GM18907 (cell line): ENCODE measurements around the gene MYL4.
"Not testable (repeated sequence)": the region's sequence is repeated elsewhere in the genome, so short reads cannot be mapped to it uniquely, and the experiment has no call there.

Experiments
- ATAC-seq: cut with Tn5 transposase; IDR thresholded peaks from one replicate; pipeline ENCODE4 v1.9.1; 2021; ENCODE audit warnings: mild to moderate bottlenecking, moderate library complexity; ENCODE audit not compliant: unreplicated experiment

The MYL4 gene

DNA sequence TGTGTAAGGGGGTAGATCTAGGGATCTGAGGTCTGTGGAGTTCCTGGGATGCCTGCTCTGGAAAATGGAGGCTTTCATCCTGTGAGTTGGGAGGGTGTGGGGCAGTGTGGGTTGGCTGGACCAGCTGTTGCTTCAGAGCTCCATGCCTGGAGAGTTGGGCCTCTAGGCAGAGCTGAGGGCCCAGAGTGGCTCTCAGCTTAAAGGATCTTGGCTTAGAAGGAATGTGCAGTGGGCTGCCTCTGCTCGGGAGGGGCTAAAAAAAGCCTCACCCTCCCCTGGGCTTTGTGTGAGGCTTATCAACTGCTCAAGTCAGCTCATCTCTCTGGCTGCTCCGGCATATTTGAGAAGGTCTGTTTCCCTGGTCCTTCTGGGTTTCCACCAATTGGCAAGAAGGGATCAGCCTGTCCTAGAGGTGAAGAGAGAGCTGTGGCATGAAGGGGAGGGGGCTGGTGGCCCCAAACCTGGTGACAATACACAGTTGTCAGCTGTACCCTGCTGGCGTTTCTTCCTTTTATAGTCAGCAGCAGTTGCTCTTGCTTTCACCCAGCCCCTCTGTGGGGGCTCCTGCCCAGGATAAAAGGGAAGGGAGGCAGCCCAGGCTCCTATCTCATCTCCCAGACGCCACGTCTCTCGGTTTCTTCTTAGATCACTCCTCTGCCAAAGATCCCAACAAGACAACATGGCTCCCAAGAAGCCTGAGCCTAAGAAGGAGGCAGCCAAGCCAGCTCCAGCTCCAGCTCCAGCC lies at the start of gene MYL4:
TSS of gene MYL4 (plus strand) at position 605 of the 745 bp plus-strand sequence. CDS start at position 680, 75 bp downstream.
- no peak for ATAC-seq

DNA sequence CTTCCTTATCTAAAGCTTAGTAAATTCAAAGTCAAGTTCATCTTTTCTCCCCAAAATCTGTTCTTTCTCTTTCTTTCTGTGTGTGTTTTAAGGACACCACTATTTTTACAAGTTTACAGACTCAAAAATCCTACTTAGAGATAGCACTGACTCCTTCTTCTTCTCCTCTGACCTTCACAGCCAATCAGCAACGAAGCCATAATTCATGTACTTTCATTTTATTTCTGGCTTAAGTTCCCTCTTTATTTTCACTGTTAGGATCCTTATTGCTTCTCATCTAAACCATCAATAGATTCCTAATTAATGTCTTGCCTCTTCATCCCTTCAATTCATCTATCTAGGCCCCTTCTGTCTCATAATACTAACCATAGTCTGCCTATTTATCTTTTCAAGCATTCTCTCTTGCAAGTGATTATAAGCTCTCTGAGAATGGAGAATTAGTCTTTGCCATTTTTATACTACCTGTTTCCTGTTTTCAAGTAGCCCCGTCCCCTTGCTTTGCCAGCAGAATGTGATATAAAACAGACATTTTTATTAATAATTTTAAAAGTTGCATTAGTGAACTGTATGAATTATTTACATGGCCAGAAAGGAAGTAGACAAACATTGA lies 47.0 kb upstream of the MYL4 start:
- ATAC-seq, result no peak

DNA sequence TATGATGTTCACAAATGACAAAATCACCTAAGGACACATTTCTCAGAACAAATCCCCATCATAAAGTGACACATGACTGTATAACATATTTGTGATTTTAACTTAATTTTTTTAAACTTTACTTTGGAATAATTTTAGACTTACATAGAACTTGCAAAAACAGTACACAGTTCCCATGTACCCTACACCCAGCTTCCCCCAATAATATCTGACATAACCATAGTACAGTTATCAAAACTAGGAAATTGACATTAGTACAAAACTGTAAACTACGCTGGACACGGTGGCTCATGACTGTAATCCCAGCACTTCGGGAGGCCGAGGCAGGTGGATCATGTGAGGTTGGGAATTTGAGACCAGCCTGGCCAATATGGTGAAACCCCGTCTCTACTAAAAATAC lies 44.9 kb upstream of the MYL4 start:
- ATAC-seq, result no peak

DNA sequence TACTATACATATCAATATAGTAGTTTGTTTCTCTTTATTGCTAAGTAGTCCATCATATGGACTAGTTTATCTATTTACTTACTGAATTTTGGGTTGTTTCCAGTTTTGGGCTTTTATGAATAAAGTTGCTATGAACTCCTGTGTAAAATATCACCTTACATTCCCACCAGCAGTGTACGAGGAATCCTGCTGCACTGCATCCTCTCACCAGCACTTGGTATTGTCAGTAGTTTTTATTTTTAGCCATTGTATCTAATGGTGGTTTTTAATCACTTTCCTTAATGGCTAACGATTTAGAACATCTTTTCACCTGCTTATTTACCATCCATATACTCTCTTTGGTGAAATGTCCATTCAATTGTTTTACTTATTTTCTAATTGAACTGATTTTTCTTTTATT lies 44.0 kb upstream of the MYL4 start:
- no peak for ATAC-seq

DNA sequence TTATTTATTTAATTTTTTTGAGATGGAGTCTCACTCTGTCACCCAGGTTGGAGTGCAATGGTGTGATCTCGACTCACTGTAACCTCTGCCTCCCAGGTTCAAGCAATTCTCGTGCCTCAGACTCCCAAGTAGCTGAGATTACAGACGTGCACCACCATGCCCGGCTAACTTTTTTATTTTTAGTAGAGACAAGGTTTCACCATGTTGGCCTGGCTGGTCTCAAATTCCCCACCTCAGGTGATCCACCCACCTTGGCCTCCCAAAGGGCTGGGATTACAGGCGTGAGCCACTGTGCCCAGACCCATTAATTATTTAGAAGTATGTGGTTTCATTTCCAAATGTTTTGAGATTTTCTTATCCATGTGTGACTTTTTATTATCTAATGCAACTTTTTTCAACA lies 42.3 kb upstream of the MYL4 start:
- ATAC-seq, result not testable (repeated sequence)

DNA sequence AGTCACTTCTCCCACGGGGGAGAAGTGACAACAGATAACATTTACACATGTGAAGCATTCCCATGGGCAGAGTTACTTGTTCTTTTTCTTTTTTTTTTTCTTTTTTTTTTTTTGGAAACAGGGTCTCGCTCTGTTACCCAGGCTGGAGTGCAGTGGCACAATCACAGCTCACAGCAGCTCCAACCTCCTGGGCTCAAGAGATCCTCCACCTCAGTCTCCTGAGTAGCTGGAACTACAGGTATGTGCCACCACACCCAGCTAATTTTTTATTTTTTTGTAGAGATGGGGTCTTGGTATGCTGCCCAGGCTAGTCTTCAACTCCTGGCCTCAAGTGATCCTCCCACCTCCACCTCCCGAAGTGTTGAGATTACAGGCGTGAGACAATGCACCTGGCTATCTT lies 40.3 kb upstream of the MYL4 start:
- not testable (repeated sequence) for ATAC-seq

DNA sequence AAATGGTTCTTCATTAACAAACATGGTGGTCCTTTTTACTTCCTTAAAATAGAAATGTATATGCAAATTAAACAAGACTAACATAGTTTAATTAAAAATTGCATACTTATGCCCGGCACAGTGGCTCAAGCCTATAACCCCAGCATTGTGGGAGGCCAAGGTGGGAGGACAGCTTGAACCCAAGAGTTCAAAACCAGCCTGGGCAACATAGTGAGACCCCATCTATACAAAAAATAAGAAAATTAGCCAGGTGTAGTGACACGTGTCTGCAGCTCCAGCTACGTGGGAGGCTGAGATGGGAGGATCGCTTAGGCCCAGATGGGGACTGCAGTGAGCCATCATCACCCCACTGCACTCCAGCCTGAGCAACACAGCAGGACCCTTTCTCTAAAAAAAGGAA lies 38.4 kb upstream of the MYL4 start:
- no peak for ATAC-seq

DNA sequence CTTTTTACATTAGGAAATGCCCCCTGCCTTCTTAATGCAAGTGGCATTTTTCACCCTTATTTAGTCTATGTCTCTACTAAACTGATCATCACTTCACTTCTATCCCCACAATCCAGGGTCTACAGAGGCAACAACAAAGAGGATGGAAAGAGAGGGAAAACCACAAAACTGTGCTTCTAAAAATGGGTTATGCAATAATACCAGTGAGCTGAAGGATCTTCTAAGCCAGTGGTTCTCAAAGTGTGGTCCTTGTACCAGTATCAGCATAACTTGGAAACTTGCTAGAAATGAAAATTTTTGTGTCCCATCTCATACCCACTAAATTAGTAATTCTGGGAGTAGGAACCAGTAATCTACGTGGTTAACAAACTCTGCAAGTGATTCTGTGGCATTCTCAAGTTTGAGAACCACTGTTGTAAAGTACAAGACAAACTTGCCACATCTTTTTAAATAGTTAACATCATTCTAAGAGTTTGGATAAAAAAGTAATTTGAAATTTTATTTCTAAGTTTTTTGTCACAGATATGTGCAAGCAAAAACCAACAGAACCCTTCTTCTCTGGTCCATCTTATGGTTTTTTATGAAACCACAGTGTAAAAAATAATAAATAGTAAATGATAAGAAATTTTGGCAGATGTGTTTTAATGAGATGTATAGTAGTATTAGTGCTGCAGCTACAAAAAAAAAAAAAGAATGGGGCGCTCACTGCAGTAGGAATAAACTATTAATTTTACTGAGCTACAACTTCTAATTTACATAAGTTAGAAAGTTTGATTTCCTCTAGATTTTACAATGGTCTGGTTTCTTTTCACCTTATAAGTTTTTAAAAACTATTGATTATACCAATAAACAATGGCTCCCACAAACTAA lies 36.2 kb upstream of the MYL4 start:
- no peak for ATAC-seq

DNA sequence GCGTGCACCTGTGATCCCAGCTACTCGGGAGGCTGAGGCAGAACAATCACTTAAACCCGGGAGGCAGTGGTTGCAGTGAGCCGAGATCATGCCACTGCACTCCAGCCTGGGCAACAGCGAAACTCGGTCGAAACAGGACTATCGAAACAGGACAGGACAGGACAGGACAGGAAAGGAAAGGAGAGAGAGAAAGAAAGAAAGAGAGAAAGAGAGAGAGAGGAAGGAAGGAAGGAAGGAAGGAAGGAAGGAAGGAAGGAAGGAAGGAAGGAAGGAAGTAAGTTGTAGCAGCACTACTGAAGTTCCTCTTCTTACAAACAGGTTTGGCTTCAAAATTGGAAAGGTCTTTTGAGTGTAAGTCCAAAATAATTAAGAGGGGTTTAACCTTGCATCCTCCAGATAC lies 34.3 kb upstream of the MYL4 start:
- not testable (repeated sequence) for ATAC-seq

DNA sequence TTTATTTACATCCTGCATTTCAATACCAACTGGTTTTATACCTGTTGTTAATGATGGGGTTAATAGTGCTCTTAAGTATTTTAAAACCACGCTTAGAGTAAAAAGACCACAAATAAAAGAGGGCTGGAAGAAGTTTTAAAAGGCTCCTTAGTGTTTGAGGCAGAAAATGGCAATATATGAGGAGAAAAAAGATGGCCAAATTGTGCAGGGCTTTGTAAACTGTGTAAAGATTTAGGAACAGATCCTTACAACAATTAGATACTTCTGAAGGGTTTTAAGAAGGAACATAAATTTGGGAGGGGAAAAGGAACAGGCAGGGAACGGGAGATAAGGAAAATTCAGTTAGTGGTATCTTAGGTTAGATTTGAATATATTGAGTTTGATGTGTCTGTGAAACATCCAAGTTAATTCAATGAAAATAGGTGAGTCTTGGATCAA lies 32.7 kb upstream of the MYL4 start:
- ATAC-seq, result no peak

DNA sequence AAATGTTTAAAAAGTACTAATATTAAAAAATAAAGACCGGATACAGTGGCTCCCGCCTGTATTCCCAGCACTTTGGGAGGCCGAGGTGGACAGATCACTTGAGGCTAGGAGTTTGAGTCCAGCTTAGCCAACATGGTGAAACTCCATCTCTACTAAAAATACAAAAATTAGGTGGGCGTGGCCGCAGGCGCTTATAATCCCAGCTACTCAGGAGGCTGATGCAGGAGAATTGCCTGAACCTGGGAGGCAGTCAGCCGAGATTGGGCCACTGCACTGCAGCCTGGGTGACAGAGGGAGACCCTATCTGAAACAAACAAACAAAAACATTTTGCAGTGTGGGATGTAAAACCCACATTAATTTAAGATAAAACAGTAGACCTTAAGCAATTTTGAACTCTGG lies 31.9 kb upstream of the MYL4 start:
- no peak for ATAC-seq

DNA sequence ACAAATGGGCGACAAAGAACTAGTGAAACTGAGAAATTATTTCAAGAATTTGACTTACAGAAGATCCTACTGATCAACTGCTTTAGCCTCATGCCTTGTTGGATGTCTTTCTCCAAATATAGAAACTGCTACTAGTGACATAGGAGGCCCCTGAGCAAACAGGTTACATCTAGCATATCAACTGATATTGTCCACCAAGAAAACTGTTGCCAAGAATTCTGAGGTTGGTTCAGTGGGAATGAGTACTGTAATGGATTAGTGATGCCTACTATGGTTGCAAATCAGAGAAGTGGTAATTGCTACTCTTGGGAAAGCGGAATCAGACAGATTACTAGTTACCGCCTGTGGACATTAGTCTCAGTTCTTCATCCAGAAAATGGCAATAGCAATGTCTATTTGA lies 30.0 kb upstream of the MYL4 start:
- ATAC-seq, result no peak

DNA sequence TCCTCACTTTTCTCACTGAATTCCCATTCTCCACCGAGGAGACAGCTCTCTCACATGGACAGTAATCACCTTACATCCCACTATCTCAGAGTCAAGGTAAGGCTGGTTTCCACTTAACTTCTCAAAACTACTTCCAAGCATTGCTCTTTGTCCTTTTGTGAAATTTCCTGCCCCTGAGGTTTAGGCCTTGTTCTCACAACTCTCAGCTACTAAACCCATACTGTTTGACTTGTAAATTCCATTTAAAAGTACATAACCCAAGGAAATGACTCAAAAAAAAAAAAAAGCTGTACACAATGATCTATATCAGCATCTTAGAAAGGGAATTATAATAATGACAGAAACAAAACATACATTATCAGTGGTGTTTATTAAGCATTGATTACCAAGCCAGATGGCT lies 28.8 kb upstream of the MYL4 start:
- ATAC-seq, result no peak

DNA sequence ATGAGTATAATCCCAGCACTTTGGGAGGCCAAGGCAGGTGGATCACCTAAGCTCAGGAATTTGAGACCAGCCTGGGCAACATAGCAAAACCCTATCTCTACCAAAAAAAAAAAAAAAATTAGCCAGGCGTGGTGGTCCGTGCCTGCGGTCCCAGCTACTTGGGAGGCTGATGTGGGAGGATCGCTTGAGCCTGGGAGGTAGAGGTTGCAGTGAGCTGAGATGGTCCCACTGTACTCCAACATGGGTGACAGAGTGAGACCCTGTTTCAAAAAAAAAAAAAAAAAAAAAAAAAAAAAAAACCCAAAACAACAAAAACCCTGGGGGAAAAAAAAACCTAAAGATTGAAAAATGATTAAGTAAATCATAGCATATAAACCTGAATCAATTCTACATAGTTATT lies 28.2 kb upstream of the MYL4 start:
- ATAC-seq, result not testable (repeated sequence)

DNA sequence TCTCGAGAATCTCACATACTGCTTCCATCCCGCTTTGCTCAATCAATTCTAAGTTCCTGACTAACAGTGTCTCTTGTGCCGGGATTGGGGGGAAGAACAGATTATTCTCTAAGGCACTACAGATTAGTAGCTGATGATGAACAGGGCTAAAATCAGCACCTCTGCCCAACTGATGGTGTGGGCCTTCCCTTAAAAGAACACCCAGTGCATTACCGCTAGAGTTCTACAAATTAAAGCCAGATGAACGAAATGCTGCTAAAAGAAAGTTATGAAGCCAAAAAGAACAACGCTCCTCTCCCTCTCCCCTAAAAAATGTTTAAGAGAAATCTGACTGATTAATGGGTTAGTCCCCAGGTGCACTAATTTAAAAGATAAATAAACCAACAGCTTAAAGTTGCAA lies 24.5 kb upstream of the MYL4 start:
- no peak for ATAC-seq

DNA sequence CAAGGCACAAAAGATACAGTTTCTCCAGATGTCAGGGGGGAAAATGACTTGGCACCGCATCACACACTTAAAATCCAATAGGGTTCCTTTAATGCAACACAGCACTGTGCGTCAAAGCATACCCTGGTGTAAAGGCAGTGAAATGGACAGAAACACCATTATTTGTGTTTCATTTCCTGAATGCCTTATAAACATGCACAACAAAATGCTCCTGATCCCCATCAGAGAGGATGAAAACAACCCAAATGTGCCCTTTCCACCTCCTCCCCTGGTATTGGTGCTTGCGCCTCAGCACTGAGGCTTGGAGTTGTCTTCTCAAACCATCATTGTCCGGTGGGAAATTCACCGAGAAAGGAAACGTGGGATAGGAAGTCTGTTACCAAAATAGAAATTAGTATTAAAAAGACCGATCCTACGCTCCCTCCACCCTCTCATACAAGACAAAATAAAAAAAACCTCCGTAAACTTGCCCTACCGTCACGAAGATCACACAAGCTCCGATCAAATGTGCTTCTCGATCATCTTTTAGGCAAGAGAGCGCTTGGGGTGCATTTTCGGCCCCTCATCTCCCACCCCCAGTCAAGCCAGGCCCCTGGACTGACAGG lies 20.8 kb upstream of the MYL4 start:
- ATAC-seq, result peak; percentile 1

DNA sequence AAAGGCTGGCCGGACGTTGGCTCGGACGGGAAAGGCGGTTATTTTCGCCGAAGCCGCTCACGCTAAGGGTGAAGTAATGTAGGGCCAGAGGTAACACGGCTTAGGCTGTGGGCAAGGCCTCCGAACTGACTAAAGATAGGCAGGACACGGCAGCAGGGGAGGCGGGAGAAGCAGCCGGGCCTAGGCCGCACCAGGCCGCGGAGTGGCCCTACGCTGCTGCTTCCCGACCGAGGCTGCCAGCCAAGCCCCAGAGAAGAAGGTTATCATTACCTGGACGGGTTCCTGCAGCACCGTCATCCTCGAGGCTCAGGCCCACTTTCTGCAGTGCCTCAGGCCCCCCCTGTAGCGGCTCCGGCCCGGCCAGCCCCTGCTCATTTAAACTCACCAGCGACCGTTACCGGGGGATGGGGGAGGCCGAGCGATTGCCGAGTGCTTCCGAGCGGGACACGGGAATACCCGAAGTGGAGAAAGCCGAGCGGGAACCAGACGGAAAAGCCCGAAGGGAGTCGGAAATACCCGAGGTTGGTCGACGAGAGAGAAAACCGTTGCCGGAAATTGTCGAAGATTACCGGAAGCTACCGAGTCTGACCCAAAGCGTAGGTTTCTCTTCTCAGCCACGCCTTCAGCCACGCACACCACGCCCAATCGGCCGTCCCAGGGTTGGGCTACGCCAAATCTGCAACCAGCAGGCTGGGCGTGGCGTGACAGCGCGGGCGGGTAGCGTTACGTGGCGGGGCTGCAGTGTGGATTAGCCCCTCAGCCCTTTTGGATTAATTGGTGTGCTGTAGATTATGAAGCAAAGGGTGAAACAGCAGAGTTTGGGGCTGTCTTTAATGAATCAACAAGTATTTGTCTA lies 20.0 kb upstream of the MYL4 start, which contains the start of gene CDC27:
TSS of gene CDC27 (minus strand) at position 420 of the 856 bp plus-strand sequence. CDS start at position 297, 123 bp downstream.
- peak; percentile 92 for ATAC-seq

DNA sequence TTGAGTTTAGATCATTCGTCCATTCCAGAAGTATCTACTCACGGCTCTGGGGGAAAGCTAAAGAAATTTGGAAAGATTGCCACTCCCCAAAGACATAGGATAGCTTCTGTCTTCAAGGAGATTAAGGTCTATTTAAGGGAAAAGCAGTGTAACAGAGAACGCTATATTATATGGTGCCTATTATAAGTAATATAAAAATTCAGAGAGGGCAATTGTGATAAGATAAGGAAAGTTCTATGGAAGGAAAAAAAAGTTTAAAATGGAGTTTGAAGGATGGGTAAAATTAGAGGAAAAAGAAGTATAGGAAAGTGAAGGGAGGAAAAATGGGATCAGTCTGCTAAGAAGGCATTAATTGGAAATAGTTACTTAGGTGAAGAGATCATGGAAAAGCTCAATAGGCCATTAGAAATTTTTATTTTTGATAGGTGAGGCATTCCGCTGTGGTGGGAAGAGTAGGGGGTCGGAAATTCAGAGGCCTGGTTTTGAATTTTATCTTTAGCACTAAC lies 19.4 kb upstream of the MYL4 start:
- no peak for ATAC-seq

DNA sequence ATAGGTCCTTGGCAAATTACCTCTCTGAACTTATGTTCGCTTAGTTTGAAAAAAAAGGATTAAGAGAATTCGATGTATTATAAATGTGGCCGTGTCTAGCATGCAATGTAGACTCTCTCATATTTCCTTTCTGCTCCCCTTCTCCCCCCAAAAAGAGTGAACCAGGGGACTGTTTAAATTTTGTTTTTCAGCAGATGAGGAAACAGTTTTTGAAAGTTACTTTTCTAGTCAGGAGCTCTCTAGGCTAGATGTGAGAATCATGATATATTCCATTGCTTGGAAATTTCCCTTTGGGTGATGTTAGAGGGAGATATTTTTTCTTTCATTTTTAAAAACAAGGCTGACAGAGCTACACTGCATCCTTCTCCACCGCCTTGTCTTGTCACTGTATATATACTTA lies 18.9 kb upstream of the MYL4 start:
- no peak for ATAC-seq

DNA sequence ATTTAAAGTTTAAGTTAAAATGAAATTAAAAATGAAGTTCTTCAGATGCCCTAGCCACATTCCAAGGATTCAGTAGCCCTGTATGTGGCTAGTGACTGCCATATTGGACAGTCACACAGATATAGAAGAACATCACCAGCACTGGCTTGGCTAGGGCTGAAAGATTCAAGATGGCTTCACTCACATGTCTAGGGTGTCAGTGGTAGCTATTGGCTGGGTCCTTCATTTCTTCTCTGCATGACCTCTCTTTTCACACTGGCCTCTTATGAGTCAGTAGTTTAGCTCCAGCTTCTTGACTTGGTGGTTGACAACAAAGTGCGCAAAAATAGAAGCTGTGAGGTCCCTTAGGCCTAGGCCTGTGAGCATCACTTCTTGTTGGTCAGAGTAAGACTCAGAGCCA lies 18.4 kb upstream of the MYL4 start:
- no peak for ATAC-seq
